HG03521 (cell line): ENCODE data around the gene LYST.
"Not testable (repeated sequence)": the region's sequence is repeated elsewhere in the genome, so short reads cannot be mapped to it uniquely, and the experiment has no call there.

ENCODE experiments used
- ATAC-seq: cut with Tn5 transposase; IDR thresholded peaks from one replicate; pipeline ENCODE4 v1.9.1; 2021; ENCODE audit warnings: mild to moderate bottlenecking, moderate library complexity; ENCODE audit not compliant: unreplicated experiment

LYST gene

GRCh38 chr1:235863699-235864093, 3.0 kb downstream of the LYST start:
- ATAC-seq, result no peak

- ATAC-seq, result no peak
Observed at GRCh38 chr1:235861857-235862256, 4.8 kb downstream of the LYST start.

DNA sequence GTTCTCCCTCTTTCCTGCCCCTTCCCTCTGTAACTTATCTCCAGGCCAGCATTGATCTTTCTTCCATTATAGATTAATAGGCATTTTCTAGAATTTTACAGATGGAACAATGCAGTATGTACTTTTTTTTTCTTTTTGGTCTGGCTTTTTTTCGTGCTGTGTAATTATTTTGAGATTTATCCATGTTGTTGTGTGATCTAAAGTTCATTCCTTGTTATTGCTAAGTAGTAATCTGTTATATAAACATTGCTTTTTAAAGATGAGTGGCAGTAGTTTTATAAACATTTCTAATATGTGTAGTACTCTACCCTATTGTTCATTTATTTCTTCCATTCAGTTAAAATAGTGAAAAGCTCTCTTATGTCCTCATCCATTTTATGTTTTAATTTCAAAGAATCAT, 5.9 kb downstream of the LYST start:
- ATAC-seq, result no peak

DNA sequence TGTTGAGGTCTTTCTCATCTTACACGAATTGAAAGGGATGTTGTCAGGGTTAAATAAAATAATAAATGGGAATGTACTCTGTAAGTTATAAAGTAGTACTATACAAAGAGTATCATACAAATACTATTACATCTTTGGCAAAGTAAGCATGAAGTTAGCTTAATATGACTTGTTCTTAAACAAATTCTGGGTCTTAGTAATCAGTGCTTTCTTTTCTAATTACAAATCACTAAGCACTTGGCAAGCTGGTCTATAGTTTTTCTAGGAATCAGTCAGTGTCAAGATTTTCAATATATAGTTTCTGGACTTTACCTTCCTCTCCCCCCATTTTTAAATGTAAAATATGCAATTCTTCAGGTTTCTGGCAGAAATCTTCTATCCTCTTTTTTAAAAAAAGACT, 6.9 kb downstream of the LYST start:
- no peak for ATAC-seq

- no peak for ATAC-seq
Observed at GRCh38 chr1:235858766-235859165, 7.9 kb downstream of the LYST start.

DNA sequence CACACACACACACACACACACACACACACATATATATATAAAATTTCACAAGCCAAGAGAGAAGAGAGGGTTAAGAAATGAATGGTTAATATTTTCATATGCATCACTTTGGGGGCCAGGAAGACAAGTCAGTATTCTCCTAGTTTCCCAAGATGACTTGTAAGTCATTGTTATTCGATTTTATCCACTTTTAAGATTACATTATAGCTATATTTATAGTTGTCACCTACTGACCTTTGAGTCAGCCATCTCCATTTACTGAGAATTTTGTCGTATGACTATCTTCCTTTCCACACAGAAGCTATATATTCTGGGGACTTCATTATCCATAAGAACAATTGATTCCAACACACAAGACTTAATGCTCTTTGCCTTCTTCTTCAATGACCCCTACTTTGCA, 8.9 kb downstream of the LYST start:
- no peak for ATAC-seq

GRCh38 chr1:235855811-235856429, 10.8 kb downstream of the LYST start:
- ATAC-seq, result peak; percentile 44

DNA sequence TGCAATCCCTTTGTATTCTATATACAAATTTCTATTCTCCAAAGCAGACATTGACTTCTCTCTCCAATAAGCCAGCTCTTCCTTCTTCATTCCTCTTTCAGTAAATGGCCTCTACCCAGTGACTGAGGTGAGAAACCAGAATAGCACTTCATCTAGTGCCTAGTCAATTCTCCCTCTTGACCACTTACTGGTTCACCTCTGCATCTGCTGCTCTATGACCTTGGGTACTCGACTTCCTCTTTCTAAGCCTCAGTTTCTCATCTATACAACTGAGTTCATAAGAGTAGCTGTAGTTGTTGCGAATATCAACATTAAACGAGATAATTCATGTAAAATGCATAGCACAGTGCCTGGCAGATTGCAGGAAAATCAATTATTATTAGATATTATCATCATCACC, 12.4 kb downstream of the LYST start:
- ATAC-seq, result no peak

DNA sequence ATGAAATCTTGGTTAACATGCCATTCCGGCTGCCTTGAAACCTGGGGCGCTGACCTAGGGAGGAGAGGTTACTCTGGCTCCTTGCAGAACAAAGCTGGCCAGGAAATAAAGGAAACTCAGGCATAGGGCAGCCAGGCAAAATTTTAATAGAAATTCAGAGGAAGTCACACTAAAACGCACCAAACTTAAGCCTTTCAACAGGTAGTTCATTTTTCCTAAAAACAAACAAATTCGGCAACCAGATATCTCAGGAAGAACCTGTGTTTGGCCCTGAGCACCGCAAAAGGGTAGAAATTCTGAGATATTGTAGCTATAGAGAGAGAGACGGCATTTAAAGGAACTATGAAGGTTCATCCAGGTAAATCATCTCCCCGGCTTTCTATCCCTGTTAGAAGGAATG, 13.1 kb downstream of the LYST start:
- ATAC-seq, result no peak

- no peak for ATAC-seq
Observed at GRCh38 chr1:235852887-235853286, 13.8 kb downstream of the LYST start.

GRCh38 chr1:235851939-235852338, 14.8 kb downstream of the LYST start:
- ATAC-seq, result no peak

GRCh38 chr1:235848251-235848650, 18.5 kb downstream of the LYST start:
- not testable (repeated sequence) for ATAC-seq

- ATAC-seq, result not testable (repeated sequence)
Observed at GRCh38 chr1:235845656-235846107, 21.0 kb downstream of the LYST start.

DNA sequence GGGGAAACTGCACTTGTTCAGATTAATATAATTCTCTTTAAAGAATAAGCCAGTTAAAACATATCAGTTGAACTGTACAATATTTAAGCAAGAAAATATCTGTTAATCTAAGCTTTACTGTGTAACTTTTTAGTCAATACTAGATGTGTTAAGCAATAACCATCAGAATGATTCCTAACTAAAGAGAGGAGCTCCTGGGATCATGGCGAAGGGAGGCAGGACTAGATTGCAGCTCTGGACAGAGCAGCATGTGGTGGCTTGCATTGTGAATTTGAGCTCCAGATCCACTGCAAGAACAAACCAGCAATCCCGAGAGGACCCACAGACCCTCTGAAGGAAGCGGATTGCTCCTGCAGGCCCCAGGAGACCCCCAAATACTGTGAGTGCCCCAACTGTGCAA, 21.9 kb downstream of the LYST start:
- ATAC-seq, result no peak

GRCh38 chr1:235843461-235843961, 23.2 kb downstream of the LYST start:
- peak; percentile 52 for ATAC-seq

DNA sequence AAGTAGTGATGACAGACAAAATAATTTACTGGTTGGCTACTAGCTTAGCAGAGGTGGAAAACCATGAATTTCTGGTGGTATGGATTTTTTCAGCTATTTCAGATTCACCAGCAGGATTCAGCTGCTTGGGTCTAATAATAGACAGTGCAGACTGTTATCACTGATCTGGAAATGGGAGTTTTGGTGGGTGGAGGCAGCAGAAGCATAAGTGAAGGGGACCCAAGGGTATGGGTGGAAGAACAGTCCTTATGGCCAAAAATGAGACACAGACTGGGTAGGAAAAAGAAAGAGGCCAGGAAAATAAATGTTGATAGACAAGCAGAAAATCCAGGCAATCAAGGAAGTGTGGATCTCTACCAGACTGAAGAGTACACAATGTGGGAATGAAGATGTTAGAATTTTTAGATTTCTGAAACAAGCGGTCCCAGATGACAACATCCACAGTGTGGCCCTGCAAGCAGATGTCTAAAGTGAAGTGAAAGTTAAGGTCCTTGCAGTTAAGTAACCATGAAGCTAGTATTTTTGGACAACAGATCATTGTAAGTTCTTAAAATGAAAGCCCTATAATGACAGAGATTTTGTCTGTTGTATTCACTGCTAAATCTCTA, 24.7 kb downstream of the LYST start:
- ATAC-seq, result no peak

DNA sequence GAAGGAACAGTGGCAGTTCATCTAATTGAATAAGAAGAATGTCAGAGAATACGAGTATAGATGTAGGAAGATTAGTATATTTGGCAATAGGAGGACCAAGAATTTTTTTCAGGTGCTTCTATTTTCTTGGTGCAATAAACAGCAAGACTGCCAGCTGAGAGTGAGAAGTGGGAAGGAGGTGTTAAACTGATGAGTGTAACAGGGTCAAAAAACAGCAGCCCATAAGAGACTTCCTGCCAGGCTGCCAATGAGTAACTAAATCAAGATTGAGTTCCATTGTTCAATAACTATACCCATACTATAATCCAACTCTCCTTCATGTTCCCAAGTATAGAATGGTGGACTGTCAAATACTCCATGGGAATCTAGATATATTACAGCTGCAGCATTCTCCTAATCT, 28.7 kb downstream of the LYST start:
- no peak for ATAC-seq

DNA sequence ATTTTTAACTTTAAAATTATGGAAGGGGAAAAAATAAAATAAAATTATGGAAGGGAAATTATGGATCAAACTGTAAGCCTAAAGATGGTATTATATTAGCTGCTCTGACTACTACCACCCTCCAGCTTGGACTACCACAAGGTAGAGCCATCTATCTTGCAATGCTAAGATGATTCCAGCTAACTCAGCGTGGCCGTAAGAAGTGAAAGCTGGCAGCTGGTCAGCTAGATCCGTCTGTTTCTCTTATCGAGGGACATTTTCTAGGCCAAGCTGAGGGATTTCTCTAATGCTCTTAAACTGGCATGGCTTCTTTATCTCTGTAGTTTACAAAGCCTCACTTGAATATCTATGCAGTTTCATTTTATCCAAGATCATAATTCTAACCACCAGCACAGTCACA, 31.5 kb downstream of the LYST start:
- ATAC-seq, result no peak

GRCh38 chr1:235834620-235835019, 32.1 kb downstream of the LYST start:
- ATAC-seq, result no peak

DNA sequence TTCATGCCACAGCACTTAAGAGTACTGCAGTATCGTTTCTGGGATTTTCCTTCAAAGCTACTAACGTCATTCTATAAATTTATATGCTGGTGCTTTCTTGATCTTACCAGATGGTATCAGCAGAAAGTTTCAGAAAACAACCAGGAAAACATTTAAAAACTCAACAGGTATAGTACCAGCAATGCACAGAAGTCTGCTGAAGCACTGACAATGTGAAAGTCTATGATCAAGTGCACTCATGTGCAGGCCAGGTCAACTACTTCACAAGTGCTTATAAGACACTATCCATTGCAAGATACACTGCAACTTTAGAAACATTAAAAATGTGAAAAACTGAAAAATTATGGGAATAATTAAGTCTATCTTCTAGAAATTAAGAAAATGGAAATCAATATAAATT, 34.7 kb downstream of the LYST start:
- no peak for ATAC-seq

DNA sequence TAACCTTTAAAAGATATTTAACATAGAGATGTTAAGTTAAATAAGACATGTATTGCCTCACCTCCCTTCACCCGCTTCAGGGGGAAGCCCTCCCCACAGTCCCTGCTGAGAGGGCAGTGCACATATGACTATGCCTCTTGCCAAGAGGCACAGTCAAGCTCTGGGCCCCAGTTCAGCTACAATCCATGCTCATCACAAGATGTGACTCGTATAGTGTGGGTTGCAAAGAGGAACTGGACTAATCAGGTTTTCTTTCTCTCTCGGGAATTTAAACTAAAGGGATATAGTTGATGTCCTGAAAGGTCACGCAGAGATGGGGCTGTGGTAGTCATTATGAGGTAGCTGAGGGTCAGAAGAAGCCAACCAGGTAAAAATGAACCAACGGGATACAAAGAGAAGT, 35.6 kb downstream of the LYST start:
- peak; percentile 67 for ATAC-seq

GRCh38 chr1:235826102-235826854, 40.4 kb downstream of the LYST start:
- ATAC-seq, result no peak
